Measurements from ENCODE around the gene UGT1A9. TPM values are rescaled to one million over a fixed set of nuclear protein-coding genes. Genes with fewer than 3 reads are reported as not detected.

UGT1A9 gene
- total and polyA plus RNA-seq, 12 donors: not detected

DNA sequence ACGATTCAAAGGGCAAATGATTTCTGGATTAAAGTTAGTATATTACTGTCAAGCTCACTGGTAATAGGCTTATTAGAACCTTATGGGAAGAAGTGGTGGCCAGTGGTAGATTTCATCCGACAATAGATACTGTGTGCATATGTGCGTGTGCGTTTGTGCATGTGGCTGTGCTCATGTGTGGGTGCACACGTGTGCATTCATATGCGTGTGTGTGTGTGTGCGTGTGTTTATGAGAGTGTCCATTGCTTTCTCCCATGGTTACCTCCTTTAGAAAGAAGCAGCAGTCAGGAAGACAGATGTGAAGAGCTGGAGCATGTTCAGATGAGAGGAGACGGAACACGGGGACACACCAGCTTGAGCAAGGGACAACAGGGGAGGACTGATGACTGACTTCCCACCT lies 97.6 kb downstream of the UGT1A9 start:
- intact Hi-C loops (cut with DNase I): no loop called here
- 87 to 93% methylated on average over 9 of the region's 9 CpGs for WGBS, 2 donors
- no peak overlapping the region for H3K27ac ChIP-seq

DNA sequence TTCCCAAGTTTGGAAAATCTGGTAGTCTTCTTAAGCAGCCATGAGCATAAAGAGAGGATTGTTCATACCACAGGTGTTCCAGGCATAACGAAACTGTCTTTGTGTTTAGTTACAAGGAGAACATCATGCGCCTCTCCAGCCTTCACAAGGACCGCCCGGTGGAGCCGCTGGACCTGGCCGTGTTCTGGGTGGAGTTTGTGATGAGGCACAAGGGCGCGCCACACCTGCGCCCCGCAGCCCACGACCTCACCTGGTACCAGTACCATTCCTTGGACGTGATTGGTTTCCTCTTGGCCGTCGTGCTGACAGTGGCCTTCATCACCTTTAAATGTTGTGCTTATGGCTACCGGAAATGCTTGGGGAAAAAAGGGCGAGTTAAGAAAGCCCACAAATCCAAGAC lies 100.5 kb downstream of the UGT1A9 start:
- intact Hi-C loops (cut with DNase I): no loop called here

More for the DNA sequence above, 97.6 kb downstream of the UGT1A9 start:
- H3K4me3 ChIP-seq: no peak overlapping the region
- peaks cover 0 to 31% (median 12%) of the 10 kb centered on the region in 7 donors for H3K27me3 ChIP-seq
- DNase-seq: no peak
- no peaks in the 10 kb centered on the region for H3K36me3 ChIP-seq
- TF ChIP-seq, protein P1, sequence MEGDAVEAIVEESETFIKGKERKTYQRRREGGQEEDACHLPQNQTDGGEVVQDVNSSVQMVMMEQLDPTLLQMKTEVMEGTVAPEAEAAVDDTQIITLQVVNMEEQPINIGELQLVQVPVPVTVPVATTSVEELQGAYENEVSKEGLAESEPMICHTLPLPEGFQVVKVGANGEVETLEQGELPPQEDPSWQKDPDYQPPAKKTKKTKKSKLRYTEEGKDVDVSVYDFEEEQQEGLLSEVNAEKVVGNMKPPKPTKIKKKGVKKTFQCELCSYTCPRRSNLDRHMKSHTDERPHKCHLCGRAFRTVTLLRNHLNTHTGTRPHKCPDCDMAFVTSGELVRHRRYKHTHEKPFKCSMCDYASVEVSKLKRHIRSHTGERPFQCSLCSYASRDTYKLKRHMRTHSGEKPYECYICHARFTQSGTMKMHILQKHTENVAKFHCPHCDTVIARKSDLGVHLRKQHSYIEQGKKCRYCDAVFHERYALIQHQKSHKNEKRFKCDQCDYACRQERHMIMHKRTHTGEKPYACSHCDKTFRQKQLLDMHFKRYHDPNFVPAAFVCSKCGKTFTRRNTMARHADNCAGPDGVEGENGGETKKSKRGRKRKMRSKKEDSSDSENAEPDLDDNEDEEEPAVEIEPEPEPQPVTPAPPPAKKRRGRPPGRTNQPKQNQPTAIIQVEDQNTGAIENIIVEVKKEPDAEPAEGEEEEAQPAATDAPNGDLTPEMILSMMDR (IDR thresholded peaks at IDR 0.05): no peak
- H3K9me3 ChIP-seq: no peaks in the 10 kb centered on the region
- no peak for ATAC-seq
- no peaks in the 10 kb centered on the region for H3K4me1 ChIP-seq

DNA sequence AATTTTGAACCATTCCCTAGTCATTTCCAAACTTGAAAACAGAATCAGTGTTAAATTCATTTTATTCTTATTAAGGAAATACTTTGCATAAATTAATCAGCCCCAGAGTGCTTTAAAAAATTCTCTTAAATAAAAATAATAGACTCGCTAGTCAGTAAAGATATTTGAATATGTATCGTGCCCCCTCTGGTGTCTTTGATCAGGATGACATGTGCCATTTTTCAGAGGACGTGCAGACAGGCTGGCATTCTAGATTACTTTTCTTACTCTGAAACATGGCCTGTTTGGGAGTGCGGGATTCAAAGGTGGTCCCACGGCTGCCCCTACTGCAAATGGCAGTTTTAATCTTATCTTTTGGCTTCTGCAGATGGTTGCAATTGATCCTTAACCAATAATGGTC lies 100.9 kb downstream of the UGT1A9 start:
- ATAC-seq: no peak

More for the DNA sequence above, 100.5 kb downstream of the UGT1A9 start:
- no peaks in the 10 kb centered on the region for H3K36me3 ChIP-seq
- no peak overlapping the region for H3K4me3 ChIP-seq
- ATAC-seq: no peak
- H3K27ac ChIP-seq: no peak overlapping the region
- no peaks in the 10 kb centered on the region for H3K4me1 ChIP-seq
- H3K9me3 ChIP-seq: peaks cover 0 to 9% (median 0%) of the 10 kb centered on the region in 11 donors
- no peak for DNase-seq
- TF ChIP-seq, protein P1 (IDR thresholded peaks at IDR 0.05): no peak
- peaks cover 0 to 10% (median 0%) of the 10 kb centered on the region in 7 donors for H3K27me3 ChIP-seq
- 83 to 86% methylated on average over 16 of the region's 16 CpGs for WGBS, 2 donors

DNA sequence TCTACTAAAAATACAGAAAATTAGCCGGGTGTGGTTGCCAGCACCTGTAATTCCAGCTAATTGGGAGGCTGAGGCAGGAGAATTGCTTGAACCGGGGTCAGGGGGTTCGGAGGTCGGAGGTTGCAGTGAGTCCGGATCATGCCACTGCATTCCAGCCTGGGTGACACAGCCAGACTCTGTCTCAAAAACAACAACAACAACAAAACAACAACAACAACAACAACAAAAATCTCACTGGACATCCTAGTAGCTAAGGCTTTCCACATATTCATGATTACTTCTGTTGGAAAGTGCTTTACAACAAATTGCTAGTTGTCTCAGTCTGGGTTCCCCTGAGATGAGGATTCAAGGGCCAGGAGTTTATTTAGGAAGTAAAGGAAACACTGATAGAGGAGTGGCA lies 102.2 kb downstream of the UGT1A9 start:
- Histone ChIP-seq H3K4me1 (no peaks in the 10 kb centered on the region), H3K4me3 (no peak overlapping the region), H3K9me3 (peaks cover 0 to 9% (median 0%) of the 10 kb centered on the region in 11 donors), H3K27ac (no peak overlapping the region), H3K36me3 (no peaks in the 10 kb centered on the region), H3K27me3 (peaks cover 0 to 18% (median 0%) of the 10 kb centered on the region in 7 donors)
- no peak for DNase-seq
- 87 to 91% methylated on average over 5 of the region's 5 CpGs for WGBS, 2 donors
- TF ChIP-seq, protein P1 (IDR thresholded peaks at IDR 0.05): no peak
- ATAC-seq: no peak
- intact Hi-C loops (cut with DNase I): no loop called here

More for the DNA sequence above, 100.9 kb downstream of the UGT1A9 start:
- TF ChIP-seq, protein P1 (IDR thresholded peaks at IDR 0.05): no peak
- H3K4me3 ChIP-seq: no peak overlapping the region
- H3K27ac ChIP-seq: no peak overlapping the region
- peaks cover 0 to 11% (median 0%) of the 10 kb centered on the region in 7 donors for H3K27me3 ChIP-seq
- H3K4me1 ChIP-seq: no peaks in the 10 kb centered on the region
- intact Hi-C loops (cut with DNase I): no loop called here
- DNase-seq: no peak
- 53 to 61% methylated on average over 5 of the region's 5 CpGs for WGBS, 2 donors
- H3K9me3 ChIP-seq: peaks cover 0 to 9% (median 0%) of the 10 kb centered on the region in 11 donors
- H3K36me3 ChIP-seq: no peaks in the 10 kb centered on the region

Measured in heart right ventricle (tissue), 16 donors.